ENCODE data around the gene KLK10.

DNA sequence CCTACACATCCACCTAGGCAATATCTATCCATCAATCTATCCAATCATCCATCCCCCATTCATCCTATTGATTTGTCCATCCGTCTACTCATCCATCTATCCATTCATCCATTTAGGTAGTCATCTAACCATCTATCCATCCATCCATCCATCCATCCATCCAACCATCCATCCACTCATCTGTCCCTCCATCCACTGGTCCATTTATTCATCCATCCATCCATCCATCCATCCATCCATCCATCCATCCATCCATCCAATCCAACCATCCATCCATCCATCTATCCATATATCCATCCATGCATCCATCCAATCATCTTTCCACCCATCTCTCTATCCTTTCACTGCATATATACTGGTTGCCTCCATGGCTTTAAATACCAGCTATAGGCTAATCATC, 41.5 kb upstream of the KLK10 start:
- TF ChIP-seq POLR2A (IDR thresholded peaks at IDR 0.05; ENCODE audit: low read length) (no peak), GATA1 (IDR thresholded peaks at IDR 0.05; ENCODE audit: low read depth, low read length) (no peak)
